ENCODE measurements around the gene IL10RA.

- TF ChIP-seq CTCF (conservative IDR thresholded peaks at IDR 0.05 in 1 of 2, IDR thresholded peaks at IDR 0.05 in 1 of 2; ENCODE audit: extremely low read depth in 1 of 2, insufficient read depth in 1 of 2, low read depth in 1 of 2, low read length in 2 of 2) (no peak), EZH2 (IDR thresholded peaks at IDR 0.05; ENCODE audit: borderline replicate concordance, low read length) (no peak)
These were observed 23.4 kb upstream of the IL10RA start for GRCh38 chr11:117962826-117963225.

All from mammary epithelial cell (primary cell).